Spleen (tissue), 7 donors: ENCODE data around the gene RAB3B.

Experiments used
- POLR2A ChIP-seq, 3 donors: fragments of 450-650 bp; IDR thresholded peaks; one replicate each; pipeline ENCODE4 v1.5.1; 2017; ENCODE audit warnings: antibody characterized with exemption in 3 of 3, mild to moderate bottlenecking in 1 of 3
- TF ChIP-seq, protein P1 (sequence below), 11 experiments: fragments of 200-600 bp in 7 of 11; fragments of 450-650 bp in 4 of 11; sonication (generic) in 4 of 11; IDR thresholded peaks in 8 of 11; conservative IDR thresholded peaks in 3 of 11; 1 replicate in 7 of 11; 2 replicates in 4 of 11; pipeline versions ENCODE4 v1.4.0 to v1.8.0; 2016 to 2021; ENCODE audit warnings: antibody characterized with exemption in 11 of 11, inconsistent platforms in 4 of 11, mild to moderate bottlenecking in 1 of 11
- donor health status: DM: no; HTN: no; CAD: no; lungs with moderate emphysema.
- donor health status: DM: no; HTN: no; CAD: no.
- donor health status: DM: no; HTN: no; CAD: no.

GRCh38 chr1:51937112-51937511 is 53.4 kb downstream of the RAB3B start:
- TF ChIP-seq, protein P1, sequence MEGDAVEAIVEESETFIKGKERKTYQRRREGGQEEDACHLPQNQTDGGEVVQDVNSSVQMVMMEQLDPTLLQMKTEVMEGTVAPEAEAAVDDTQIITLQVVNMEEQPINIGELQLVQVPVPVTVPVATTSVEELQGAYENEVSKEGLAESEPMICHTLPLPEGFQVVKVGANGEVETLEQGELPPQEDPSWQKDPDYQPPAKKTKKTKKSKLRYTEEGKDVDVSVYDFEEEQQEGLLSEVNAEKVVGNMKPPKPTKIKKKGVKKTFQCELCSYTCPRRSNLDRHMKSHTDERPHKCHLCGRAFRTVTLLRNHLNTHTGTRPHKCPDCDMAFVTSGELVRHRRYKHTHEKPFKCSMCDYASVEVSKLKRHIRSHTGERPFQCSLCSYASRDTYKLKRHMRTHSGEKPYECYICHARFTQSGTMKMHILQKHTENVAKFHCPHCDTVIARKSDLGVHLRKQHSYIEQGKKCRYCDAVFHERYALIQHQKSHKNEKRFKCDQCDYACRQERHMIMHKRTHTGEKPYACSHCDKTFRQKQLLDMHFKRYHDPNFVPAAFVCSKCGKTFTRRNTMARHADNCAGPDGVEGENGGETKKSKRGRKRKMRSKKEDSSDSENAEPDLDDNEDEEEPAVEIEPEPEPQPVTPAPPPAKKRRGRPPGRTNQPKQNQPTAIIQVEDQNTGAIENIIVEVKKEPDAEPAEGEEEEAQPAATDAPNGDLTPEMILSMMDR (IDR thresholded peaks at IDR 0.05 in 8 of 11, conservative IDR thresholded peaks at IDR 0.05 in 3 of 11), result no peak
- no peak for TF ChIP-seq POLR2A (IDR thresholded peaks at IDR 0.05)
